Mesenchymal stem cell (in vitro differentiated cells and primary cell): ENCODE results near the gene TMEM150C.
A peak's percentile ranks its signal among the peaks of the same experiment; 100 is the strongest.

Experiments used
- DNase-seq: peaks from one replicate; pipeline ENCODE4 v3.0.0-alpha.2; 2013
- H2AFZ ChIP-seq: one replicate; pipeline ENCODE4 v1.6.1; 2013; ENCODE audit warnings: low read depth, mild to moderate bottlenecking, control low read depth, inconsistent platforms, low read length, moderate library complexity
- H2AK5ac ChIP-seq: 2 replicates; pipeline ENCODE4 v1.6.1; 2013; ENCODE audit warnings: low read length, moderate library complexity, mild to moderate bottlenecking, inconsistent platforms; ENCODE audit not compliant: severe bottlenecking
- H2BK120ac ChIP-seq: one replicate; pipeline ENCODE4 v1.6.1; 2013; ENCODE audit warnings: low read depth, mild to moderate bottlenecking, inconsistent platforms, low read length, moderate library complexity
- H2BK12ac ChIP-seq, 2 experiments: one replicate each; pipeline ENCODE4 v1.6.1; 2013; ENCODE audit warnings: inconsistent platforms in 2 of 2, low read length in 2 of 2, mild to moderate bottlenecking in 2 of 2, moderate library complexity in 2 of 2, control low read depth in 1 of 2
- H2BK15ac ChIP-seq: one replicate; pipeline ENCODE4 v1.6.1; 2013; ENCODE audit warnings: mild to moderate bottlenecking, low read depth, inconsistent platforms; ENCODE audit not compliant: poor library complexity, severe bottlenecking
- H2BK5ac ChIP-seq: 2 replicates; pipeline ENCODE4 v1.6.1; 2013; ENCODE audit warnings: low read depth, mild to moderate bottlenecking, low read length, control low read depth, inconsistent platforms; ENCODE audit not compliant: poor library complexity, severe bottlenecking
- H3K14ac ChIP-seq, 2 experiments: one replicate each; pipeline ENCODE4 v1.6.1; 2013; ENCODE audit warnings: inconsistent platforms in 2 of 2, low read length in 2 of 2, control low read depth in 1 of 2, mild to moderate bottlenecking in 1 of 2, moderate library complexity in 1 of 2
- H3K18ac ChIP-seq, 2 experiments: one replicate each; pipeline ENCODE4 v1.6.1; 2013; ENCODE audit warnings: inconsistent platforms in 2 of 2, low read length in 2 of 2, control low read depth in 1 of 2, low read depth in 1 of 2, mild to moderate bottlenecking in 1 of 2
- H3K23ac ChIP-seq, 2 experiments: one replicate each; pipeline ENCODE4 v1.6.1; 2013; ENCODE audit warnings: inconsistent platforms in 2 of 2, low read length in 2 of 2, mild to moderate bottlenecking in 2 of 2, moderate library complexity in 2 of 2, control low read depth in 1 of 2
- H3K27ac ChIP-seq: 2 replicates; pipeline ENCODE4 v1.5.1; 2013; ENCODE audit warnings: mild to moderate bottlenecking, moderate library complexity, low read length, control low read depth, inconsistent platforms; ENCODE audit not compliant: poor library complexity, severe bottlenecking
- H3K27me3 ChIP-seq, 2 experiments: 2 replicates each; pipeline versions ENCODE4 v1.6.1 to v1.7.0; 2013; ENCODE audit warnings: low read length in 2 of 2, mild to moderate bottlenecking in 2 of 2, moderate library complexity in 2 of 2, control low read depth in 1 of 2, inconsistent platforms in 1 of 2; ENCODE audit not compliant: control insufficient read depth in 1 of 2, insufficient read depth in 1 of 2
- H3K36me3 ChIP-seq, 2 experiments: 2 replicates each; pipeline versions ENCODE4 v1.6.1 to v1.7.0; 2013; ENCODE audit warnings: low read length in 2 of 2, control low read depth in 1 of 2, inconsistent platforms in 1 of 2, low read depth in 1 of 2, mild to moderate bottlenecking in 1 of 2; ENCODE audit not compliant: insufficient read depth in 2 of 2, control insufficient read depth in 1 of 2
- H3K4ac ChIP-seq, 2 experiments: one replicate each; pipeline ENCODE4 v1.6.1; 2013; ENCODE audit warnings: inconsistent platforms in 2 of 2, low read length in 2 of 2, mild to moderate bottlenecking in 2 of 2, moderate library complexity in 2 of 2, control low read depth in 1 of 2, low read depth in 1 of 2
- H3K4me1 ChIP-seq: 2 replicates; pipeline ENCODE4 v1.6.1; 2013; ENCODE audit warnings: low read depth, low read length, control low read depth; ENCODE audit not compliant: control insufficient read depth, insufficient read depth
- H3K4me2 ChIP-seq: 2 replicates; pipeline ENCODE4 v1.6.1; 2013; ENCODE audit warnings: low read length, mild to moderate bottlenecking, inconsistent platforms; ENCODE audit not compliant: poor library complexity, severe bottlenecking
- H3K4me3 ChIP-seq, 2 experiments: 2 replicates each; pipeline versions ENCODE4 v1.5.1 to v1.7.0; 2013; ENCODE audit warnings: low read length in 2 of 2, mild to moderate bottlenecking in 2 of 2, control low read depth in 1 of 2, low read depth in 1 of 2; ENCODE audit not compliant: insufficient read depth in 1 of 2
- H3K79me1 ChIP-seq: replicated peaks from 2 replicates; pipeline ENCODE4 v1.6.1; 2013; ENCODE audit warnings: mild to moderate bottlenecking, control low read depth, low read length, inconsistent platforms; ENCODE audit not compliant: poor library complexity, severe bottlenecking
- H3K9ac ChIP-seq: 2 replicates; pipeline ENCODE4 v1.7.0; 2013; ENCODE audit warnings: mild to moderate bottlenecking, low read length, moderate library complexity
- H3K9me3 ChIP-seq: 2 replicates; pipeline ENCODE4 v1.7.0; 2013; ENCODE audit warnings: mild to moderate bottlenecking, low read length; ENCODE audit not compliant: control insufficient read depth
- H4K8ac ChIP-seq: one replicate; pipeline ENCODE4 v1.6.1; 2013; ENCODE audit warnings: inconsistent platforms, mild to moderate bottlenecking, low read length, moderate library complexity
- H4K91ac ChIP-seq: one replicate; pipeline ENCODE4 v1.6.1; 2013; ENCODE audit warnings: mild to moderate bottlenecking, low read length, inconsistent platforms
- WGBS: methylation state at CpG from one replicate; pipeline ENCODE4 v1.1.7; 2013; ENCODE audit warnings: mixed read lengths; 5-methylcytosine and 5-hydroxymethylcytosine counted together

The TMEM150C gene

GRCh38 chr4:82525307-82525911 is 36.4 kb downstream of the TMEM150C start:
- 83% methylated on average over 3 of the region's 4 CpGs for WGBS
- H2BK120ac ChIP-seq: no peak overlapping the region
- H3K36me3 ChIP-seq: no peaks in the 10 kb centered on the region
- no peaks in the 10 kb centered on the region for H3K27me3 ChIP-seq
- no peak overlapping the region for H3K4ac ChIP-seq
- no peak overlapping the region for H3K18ac ChIP-seq
- no peaks in the 10 kb centered on the region for H3K9me3 ChIP-seq
- no peak overlapping the region for H3K27ac ChIP-seq
- no peak overlapping the region for H4K91ac ChIP-seq
- peak overlapping the region; percentile 32 for H3K9ac ChIP-seq
- H3K14ac ChIP-seq: no peak overlapping the region
- H2AK5ac ChIP-seq: no peak overlapping the region
- H3K4me2 ChIP-seq: no peak overlapping the region
- H2BK15ac ChIP-seq: no peak overlapping the region
- H3K4me3 ChIP-seq: no peak overlapping the region
- no peaks in the 10 kb centered on the region for H3K79me1 ChIP-seq
- no peaks in the 10 kb centered on the region for H3K4me1 ChIP-seq
- no peak overlapping the region for H4K8ac ChIP-seq
- no peak overlapping the region for H2AFZ ChIP-seq
- no peak overlapping the region for H2BK5ac ChIP-seq
- no peak for DNase-seq
- no peak overlapping the region for H3K23ac ChIP-seq
- no peak overlapping the region for H2BK12ac ChIP-seq

- H4K8ac ChIP-seq: no peak overlapping the region
- 49% methylated on average over 4 of the region's 6 CpGs for WGBS
- H3K23ac ChIP-seq: no peak overlapping the region
- no peak overlapping the region for H3K4me2 ChIP-seq
- no peak overlapping the region for H4K91ac ChIP-seq
- no peak overlapping the region for H2BK12ac ChIP-seq
- no peak overlapping the region for H3K4ac ChIP-seq
- H3K27ac ChIP-seq: no peak overlapping the region
- H2AK5ac ChIP-seq: no peak overlapping the region
- no peak overlapping the region for H3K18ac ChIP-seq
- no peak overlapping the region for H3K4me3 ChIP-seq
- peaks cover 2% of the 10 kb centered on the region for H3K4me1 ChIP-seq
- no peaks in the 10 kb centered on the region for H3K79me1 ChIP-seq
- H2BK120ac ChIP-seq: no peak overlapping the region
- H2BK5ac ChIP-seq: no peak overlapping the region
- H3K14ac ChIP-seq: no peak overlapping the region
- no peak overlapping the region for H2AFZ ChIP-seq
- no peaks in the 10 kb centered on the region for H3K36me3 ChIP-seq
- H2BK15ac ChIP-seq: no peak overlapping the region
- no peaks in the 10 kb centered on the region for H3K27me3 ChIP-seq
- no peaks in the 10 kb centered on the region for H3K9me3 ChIP-seq
- DNase-seq: peak; percentile 32
- no peak overlapping the region for H3K9ac ChIP-seq
Measured at GRCh38 chr4:82524570-82525152, 37.1 kb downstream of the TMEM150C start.

- no peak overlapping the region for H2AFZ ChIP-seq
- no peak overlapping the region for H2AK5ac ChIP-seq
- H3K14ac ChIP-seq: no peak overlapping the region
- no peak for DNase-seq
- no peak overlapping the region for H2BK12ac ChIP-seq
- H3K4me2 ChIP-seq: no peak overlapping the region
- H3K27ac ChIP-seq: no peak overlapping the region
- no peak overlapping the region for H4K8ac ChIP-seq
- H3K23ac ChIP-seq: no peak overlapping the region
- no peak overlapping the region for H2BK5ac ChIP-seq
- H3K9me3 ChIP-seq: no peaks in the 10 kb centered on the region
- WGBS: 78% methylated on average over 9 of the region's 9 CpGs
- no peak overlapping the region for H3K4me3 ChIP-seq
- peaks cover 6% of the 10 kb centered on the region for H3K4me1 ChIP-seq
- H3K79me1 ChIP-seq: no peaks in the 10 kb centered on the region
- H2BK120ac ChIP-seq: no peak overlapping the region
- no peak overlapping the region for H4K91ac ChIP-seq
- H3K18ac ChIP-seq: no peak overlapping the region
- no peaks in the 10 kb centered on the region for H3K36me3 ChIP-seq
- no peak overlapping the region for H2BK15ac ChIP-seq
- H3K27me3 ChIP-seq: no peaks in the 10 kb centered on the region
- no peak overlapping the region for H3K4ac ChIP-seq
- no peak overlapping the region for H3K9ac ChIP-seq
Measured at GRCh38 chr4:82523179-82523578, 38.6 kb downstream of the TMEM150C start.

GRCh38 chr4:82522472-82522871 is 39.3 kb downstream of the TMEM150C start:
- Histone ChIP-seq H2AFZ (no peak overlapping the region), H2BK12ac (no peak overlapping the region), H3K9me3 (no peaks in the 10 kb centered on the region), H3K4me1 (peaks cover 6% of the 10 kb centered on the region), H4K91ac (no peak overlapping the region), H3K14ac (no peak overlapping the region), H2BK120ac (no peak overlapping the region), H3K23ac (no peak overlapping the region), H2BK5ac (no peak overlapping the region), H3K9ac (no peak overlapping the region), H3K36me3 (no peaks in the 10 kb centered on the region), H3K27me3 (no peaks in the 10 kb centered on the region), H4K8ac (no peak overlapping the region), H3K4me2 (no peak overlapping the region), H2BK15ac (no peak overlapping the region), H3K27ac (no peak overlapping the region), H3K4me3 (no peak overlapping the region), H3K18ac (no peak overlapping the region), H3K79me1 (no peaks in the 10 kb centered on the region), H3K4ac (no peak overlapping the region), H2AK5ac (no peak overlapping the region)
- DNase-seq: no peak
- 82% methylated on average over 4 of the region's 4 CpGs for WGBS
